Measurements from ENCODE around the gene ZSCAN12. TPM values are rescaled to one million over a fixed set of nuclear protein-coding genes. Genes with fewer than 3 reads are reported as not detected.

Gene ZSCAN12
- total RNA-seq, 4 donors from 2014 or later, result 1.2 to 6.2 (median 3.5) TPM

DNA sequence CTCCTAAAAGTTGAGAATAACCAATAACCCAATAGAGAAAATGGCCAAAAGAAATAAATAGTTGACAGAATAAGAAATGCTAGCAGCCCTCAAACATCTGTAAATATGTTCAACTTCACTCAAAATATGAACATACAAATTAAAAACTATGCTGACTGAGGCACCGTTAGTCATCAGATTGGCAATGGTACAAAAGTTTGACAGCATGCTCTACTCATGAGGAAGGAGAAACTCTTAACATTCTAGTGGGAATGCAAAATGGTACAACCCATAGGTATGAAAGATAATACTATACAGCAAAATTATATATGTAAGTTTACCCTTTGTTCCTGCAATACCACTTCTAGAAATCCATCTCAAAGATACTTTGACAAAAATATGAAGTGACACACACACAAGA lies 1.6 kb upstream of the ZSCAN12 start:
- Histone ChIP-seq H3K36me3 (peaks cover 0 to 12% (median 0%) of the 10 kb centered on the region in 4 donors), H3K4me1 (peaks cover 0 to 35% (median 12%) of the 10 kb centered on the region in 4 donors), H3K9me3 (no peaks in the 10 kb centered on the region), H3K27ac (no peak overlapping the region), H3K27me3 (peaks cover 50% of the 10 kb centered on the region), H3K4me3 (no peak overlapping the region)
- TF ChIP-seq, protein P1, sequence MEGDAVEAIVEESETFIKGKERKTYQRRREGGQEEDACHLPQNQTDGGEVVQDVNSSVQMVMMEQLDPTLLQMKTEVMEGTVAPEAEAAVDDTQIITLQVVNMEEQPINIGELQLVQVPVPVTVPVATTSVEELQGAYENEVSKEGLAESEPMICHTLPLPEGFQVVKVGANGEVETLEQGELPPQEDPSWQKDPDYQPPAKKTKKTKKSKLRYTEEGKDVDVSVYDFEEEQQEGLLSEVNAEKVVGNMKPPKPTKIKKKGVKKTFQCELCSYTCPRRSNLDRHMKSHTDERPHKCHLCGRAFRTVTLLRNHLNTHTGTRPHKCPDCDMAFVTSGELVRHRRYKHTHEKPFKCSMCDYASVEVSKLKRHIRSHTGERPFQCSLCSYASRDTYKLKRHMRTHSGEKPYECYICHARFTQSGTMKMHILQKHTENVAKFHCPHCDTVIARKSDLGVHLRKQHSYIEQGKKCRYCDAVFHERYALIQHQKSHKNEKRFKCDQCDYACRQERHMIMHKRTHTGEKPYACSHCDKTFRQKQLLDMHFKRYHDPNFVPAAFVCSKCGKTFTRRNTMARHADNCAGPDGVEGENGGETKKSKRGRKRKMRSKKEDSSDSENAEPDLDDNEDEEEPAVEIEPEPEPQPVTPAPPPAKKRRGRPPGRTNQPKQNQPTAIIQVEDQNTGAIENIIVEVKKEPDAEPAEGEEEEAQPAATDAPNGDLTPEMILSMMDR (IDR thresholded peaks at IDR 0.05), result no peak
- TF ChIP-seq POLR2AphosphoS5 (IDR thresholded peaks at IDR 0.05) (no peak), EP300 (IDR thresholded peaks at IDR 0.05; ENCODE audit: low read depth) (no peak), POLR2A (IDR thresholded peaks at IDR 0.05) (no peak)
- no peak for DNase-seq
- 85 to 100% methylated on average over 1 of the region's 1 CpG for WGBS, 2 donors (ENCODE audit: low coverage in 1 of 2)
- intact Hi-C loops (cut with DNase I; ENCODE audit: low total_unique reads) (no loop called here), in situ Hi-C loops (cut with MboI; ENCODE audit: low pct_ligation_motif_present in 1 of 4, low pct_unique_long_range_greater_than_20kb in 1 of 4, low sequenced_read_pairs in 3 of 4) (no loop called here)

DNA sequence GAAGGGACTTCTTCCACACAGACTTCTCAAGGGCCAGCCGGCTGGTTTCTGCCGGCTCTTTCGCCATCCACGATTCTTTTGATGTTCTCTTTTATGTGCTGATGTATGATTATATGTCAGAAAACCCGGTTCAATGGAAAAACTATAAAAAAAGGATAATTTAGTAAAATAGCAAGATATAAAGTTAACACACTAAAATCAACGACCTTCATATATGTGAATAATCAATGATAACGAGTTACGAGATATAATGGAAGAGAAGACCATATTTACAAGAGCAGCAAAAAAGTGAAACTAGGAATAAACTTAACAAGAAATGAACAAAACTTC lies 540 bp upstream of the ZSCAN12 start:
- Histone ChIP-seq H3K4me3 (peak overlapping the region; percentile 13 to 95 (median 90)), H3K36me3 (peaks cover 0 to 12% (median 0%) of the 10 kb centered on the region in 4 donors), H3K27ac (peak overlapping the region; percentile 62 to 81 (median 71)), H3K4me1 (peaks cover 0 to 35% (median 12%) of the 10 kb centered on the region in 4 donors), H3K9me3 (no peaks in the 10 kb centered on the region), H3K27me3 (peaks cover 39% of the 10 kb centered on the region)
- 38 to 41% methylated on average over 5 to 8 of the region's 8 CpGs for WGBS, 2 donors (ENCODE audit: low coverage in 1 of 2)
- TF ChIP-seq EP300 (IDR thresholded peaks at IDR 0.05; ENCODE audit: low read depth), result no peak
- TF ChIP-seq POLR2AphosphoS5 (IDR thresholded peaks at IDR 0.05), result no peak
- TF ChIP-seq, protein P1 (IDR thresholded peaks at IDR 0.05), result no peak
- TF ChIP-seq POLR2A (IDR thresholded peaks at IDR 0.05), result no peak
- in situ Hi-C loops (cut with MboI; ENCODE audit: low pct_ligation_motif_present in 1 of 4, low pct_unique_long_range_greater_than_20kb in 1 of 4, low sequenced_read_pairs in 3 of 4), result no loop called here
- no peak for DNase-seq
- intact Hi-C loops (cut with DNase I; ENCODE audit: low total_unique reads), result no loop called here

DNA sequence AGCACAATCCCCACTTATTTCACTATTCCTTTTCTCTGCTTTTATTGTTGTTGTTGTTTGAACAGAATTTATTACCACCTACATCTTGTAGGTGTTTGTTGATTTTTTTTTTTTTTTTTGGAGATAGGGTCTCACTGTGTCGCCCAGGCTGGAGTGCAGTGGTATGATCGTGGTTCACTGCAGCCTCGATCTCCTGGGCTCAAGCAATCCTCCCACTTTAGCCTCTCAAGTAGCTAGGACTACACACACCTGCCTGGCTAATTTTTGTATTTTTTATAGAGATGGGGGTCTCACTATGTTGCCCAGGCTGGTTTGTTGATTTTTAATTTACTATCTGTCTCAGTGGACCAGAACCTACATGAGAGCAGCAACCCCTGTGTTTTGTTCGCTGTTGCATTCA lies 3.6 kb downstream of the ZSCAN12 start:
- TF ChIP-seq POLR2A (IDR thresholded peaks at IDR 0.05) (no peak), EP300 (IDR thresholded peaks at IDR 0.05; ENCODE audit: low read depth) (no peak), POLR2AphosphoS5 (IDR thresholded peaks at IDR 0.05) (no peak)
- TF ChIP-seq, protein P1 (IDR thresholded peaks at IDR 0.05), result no peak
- in situ Hi-C loops (cut with MboI; ENCODE audit: low pct_ligation_motif_present in 1 of 4, low pct_unique_long_range_greater_than_20kb in 1 of 4, low sequenced_read_pairs in 3 of 4), result no loop called here

DNA sequence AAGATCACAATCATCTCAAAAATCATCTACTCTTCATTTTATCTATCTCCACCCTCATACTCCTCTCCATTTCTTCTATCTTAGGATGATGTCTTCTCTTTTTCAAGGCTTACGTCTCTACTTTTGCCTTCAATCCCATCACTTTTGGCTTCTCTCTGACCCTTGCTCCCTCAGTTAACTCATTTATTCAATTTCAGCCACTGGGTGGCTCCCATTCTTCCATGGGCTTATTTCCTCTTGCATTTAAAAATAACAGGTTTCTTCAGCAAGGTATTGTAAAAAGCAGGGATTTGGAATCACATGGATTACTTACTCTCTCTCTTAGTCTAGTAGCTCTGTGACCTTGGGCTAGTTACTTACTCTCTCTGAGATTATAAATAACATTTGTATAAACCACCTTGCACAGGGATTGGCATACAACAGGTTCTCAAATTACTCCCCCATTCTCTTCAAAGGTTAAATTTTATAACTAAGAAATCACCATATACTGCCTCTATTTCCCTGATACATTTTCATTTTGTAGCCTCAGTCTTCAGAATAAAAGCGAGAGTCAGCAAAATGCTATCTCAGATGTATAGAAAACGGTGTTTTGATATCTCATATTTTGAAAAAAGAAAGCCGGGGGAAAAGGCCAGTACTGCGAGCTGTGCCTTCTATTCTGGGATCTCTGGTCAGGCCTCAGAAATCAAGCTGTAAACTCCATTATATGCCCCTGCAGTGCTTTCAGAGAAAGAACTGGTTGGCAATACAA lies 5.5 kb downstream of the ZSCAN12 start:
- Histone ChIP-seq H3K4me1 (peaks cover 0 to 29% (median 9%) of the 10 kb centered on the region in 4 donors), H3K4me3 (no peak overlapping the region), H3K9me3 (no peaks in the 10 kb centered on the region), H3K36me3 (peaks cover 0 to 42% (median 13%) of the 10 kb centered on the region in 4 donors), H3K27me3 (no peaks in the 10 kb centered on the region), H3K27ac (no peak overlapping the region)
- WGBS, 2 donors (ENCODE audit: low coverage in 1 of 2), result 72 to 82% methylated on average over 5 of the region's 5 CpGs
- no peak for DNase-seq
- in situ Hi-C loops (cut with MboI; ENCODE audit: low pct_ligation_motif_present in 1 of 4, low pct_unique_long_range_greater_than_20kb in 1 of 4, low sequenced_read_pairs in 3 of 4), result no loop called here
- TF ChIP-seq, protein P1 (IDR thresholded peaks at IDR 0.05), result peak in 1 of 5 experiments; percentile 7
- TF ChIP-seq POLR2AphosphoS5 (IDR thresholded peaks at IDR 0.05), result no peak
- intact Hi-C loops (cut with DNase I; ENCODE audit: low total_unique reads), result no loop called here

More for the DNA sequence above, 3.6 kb downstream of the ZSCAN12 start:
- 92 to 100% methylated on average over 3 to 4 of the region's 4 CpGs for WGBS, 2 donors (ENCODE audit: low coverage in 1 of 2)
- Histone ChIP-seq H3K9me3 (no peaks in the 10 kb centered on the region), H3K27ac (no peak overlapping the region), H3K4me1 (peaks cover 0 to 35% (median 12%) of the 10 kb centered on the region in 4 donors), H3K4me3 (no peak overlapping the region), H3K27me3 (peaks cover 10% of the 10 kb centered on the region), H3K36me3 (peaks cover 0 to 35% (median 8%) of the 10 kb centered on the region in 4 donors)
- intact Hi-C loops (cut with DNase I; ENCODE audit: low total_unique reads), result no loop called here
- no peak for DNase-seq
